DMS79 treated with DMSO at 0.1 percent for 48 hours (cell line): ENCODE measurements around the gene KCNQ2.
"Not testable (repeated sequence)": the region's sequence is repeated elsewhere in the genome, so short reads cannot be mapped to it uniquely, and the experiment has no call there.

Experiments
- DNase-seq: peaks from one replicate; lab custom pipeline; 2025; lab: John Stamatoyannopoulos, UW

KCNQ2 gene

GRCh38 chr20:63490416-63490815, 18.0 kb upstream of the KCNQ2 start:
- DNase-seq: no peak

GRCh38 chr20:63488315-63489251, 16.1 kb upstream of the KCNQ2 start:
- no peak for DNase-seq

DNA sequence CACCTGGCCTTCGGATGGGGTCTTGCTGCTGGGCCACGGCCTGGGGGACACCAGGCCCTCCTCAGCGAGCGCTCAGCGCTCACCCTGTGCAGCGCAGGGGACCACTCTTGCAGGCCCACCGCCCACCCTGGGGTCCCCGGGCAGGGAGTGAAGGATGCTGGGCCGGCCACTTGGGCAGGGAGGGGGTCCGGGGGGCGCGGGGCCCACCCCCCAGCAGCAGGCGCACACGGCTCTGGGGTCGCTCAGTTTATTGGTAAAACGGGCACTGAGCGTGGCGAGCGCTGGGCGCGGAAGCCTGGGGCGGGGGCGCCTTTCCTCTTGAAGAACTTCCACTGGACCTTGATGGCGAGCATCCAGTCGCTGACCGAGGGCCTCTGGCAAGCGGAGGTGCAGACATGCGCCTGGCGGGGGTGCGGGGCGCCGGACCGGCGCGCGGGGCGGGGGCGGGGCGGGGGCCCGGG, 15.4 kb upstream of the KCNQ2 start:
- no peak for DNase-seq

- no peak for DNase-seq
These were observed 14.8 kb upstream of the KCNQ2 start for GRCh38 chr20:63487116-63487764.

GRCh38 chr20:63486300-63486855, 13.9 kb upstream of the KCNQ2 start:
- no peak for DNase-seq

- DNase-seq: no peak
These were observed 12.4 kb upstream of the KCNQ2 start for GRCh38 chr20:63484651-63485403.

DNA sequence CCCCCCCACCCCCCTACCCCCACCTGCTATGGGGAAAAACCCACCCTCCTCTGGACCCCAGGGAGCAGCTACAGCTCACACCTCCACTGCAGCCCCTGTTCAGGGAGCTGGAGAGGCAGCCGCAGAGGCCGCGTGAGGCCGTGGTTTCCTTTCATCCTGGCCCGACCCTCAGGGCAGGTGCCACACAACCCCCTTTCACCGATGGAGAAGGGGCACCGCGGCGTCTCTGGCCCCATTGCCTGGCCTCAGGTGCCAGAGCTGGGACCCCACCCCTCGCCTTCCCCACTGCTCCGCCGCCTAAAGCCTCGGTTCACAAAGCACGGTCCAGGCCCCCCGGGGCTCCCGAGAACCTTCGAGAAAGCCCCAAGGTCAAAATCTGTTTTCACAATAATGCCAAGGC, 11.8 kb upstream of the KCNQ2 start:
- DNase-seq: no peak

GRCh38 chr20:63483834-63484233, 11.4 kb upstream of the KCNQ2 start:
- DNase-seq: peak; percentile 18

GRCh38 chr20:63482021-63482587, 9.6 kb upstream of the KCNQ2 start:
- no peak for DNase-seq

- no peak for DNase-seq
These were observed 9.0 kb upstream of the KCNQ2 start for GRCh38 chr20:63481503-63481902.

GRCh38 chr20:63479695-63480419, 7.4 kb upstream of the KCNQ2 start:
- not testable (repeated sequence) for DNase-seq

GRCh38 chr20:63478346-63479302, 6.2 kb upstream of the KCNQ2 start:
- no peak for DNase-seq

GRCh38 chr20:63477944-63478343, 5.5 kb upstream of the KCNQ2 start:
- no peak for DNase-seq

GRCh38 chr20:63477061-63477616, 4.7 kb upstream of the KCNQ2 start:
- DNase-seq: no peak

GRCh38 chr20:63475209-63475608, 2.8 kb upstream of the KCNQ2 start:
- DNase-seq: no peak

DNA sequence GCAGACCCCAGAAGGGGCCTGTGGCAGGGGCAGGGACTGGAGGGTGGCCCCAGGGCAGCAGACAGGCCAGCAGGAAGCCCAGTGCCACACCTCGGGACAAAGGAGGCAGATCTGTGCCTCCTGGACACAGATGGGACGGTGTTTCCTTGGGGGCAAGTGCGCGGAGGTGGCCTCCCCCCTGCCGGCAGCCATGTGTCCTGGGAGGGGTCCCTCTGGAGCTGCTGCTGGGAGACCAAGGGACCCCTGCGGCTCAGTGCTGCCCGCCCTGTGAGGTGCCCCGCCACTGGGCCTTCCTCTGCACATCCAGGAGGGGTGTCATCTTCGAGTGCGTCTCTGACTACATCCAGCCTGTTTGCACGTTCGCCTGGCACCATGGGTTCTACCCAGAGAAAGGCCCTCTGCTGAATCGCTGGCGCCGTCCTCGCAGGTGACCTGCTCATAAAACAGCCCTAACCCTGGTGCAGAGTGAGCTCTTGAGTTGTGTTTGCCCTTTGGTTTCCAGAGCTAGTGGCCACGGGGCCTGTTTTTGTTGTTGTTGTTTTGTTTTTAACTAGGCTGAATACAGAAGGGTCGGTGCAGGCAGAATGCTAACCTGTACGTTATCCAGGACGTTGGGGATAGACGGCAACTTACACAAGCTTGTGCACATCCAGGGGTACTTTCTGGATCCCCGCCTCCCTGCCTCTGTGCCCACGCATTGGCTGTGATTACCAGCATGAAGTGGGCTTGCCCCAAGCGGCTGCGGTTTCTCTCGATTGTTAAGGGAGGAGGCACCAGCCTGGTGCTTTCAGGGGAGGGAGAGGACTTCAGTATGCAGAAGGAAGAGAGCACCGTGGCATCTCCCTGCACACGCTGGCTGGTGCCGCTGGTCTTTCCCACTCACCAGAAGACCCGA, 1.3 kb upstream of the KCNQ2 start:
- DNase-seq: peak; percentile 82

DNA sequence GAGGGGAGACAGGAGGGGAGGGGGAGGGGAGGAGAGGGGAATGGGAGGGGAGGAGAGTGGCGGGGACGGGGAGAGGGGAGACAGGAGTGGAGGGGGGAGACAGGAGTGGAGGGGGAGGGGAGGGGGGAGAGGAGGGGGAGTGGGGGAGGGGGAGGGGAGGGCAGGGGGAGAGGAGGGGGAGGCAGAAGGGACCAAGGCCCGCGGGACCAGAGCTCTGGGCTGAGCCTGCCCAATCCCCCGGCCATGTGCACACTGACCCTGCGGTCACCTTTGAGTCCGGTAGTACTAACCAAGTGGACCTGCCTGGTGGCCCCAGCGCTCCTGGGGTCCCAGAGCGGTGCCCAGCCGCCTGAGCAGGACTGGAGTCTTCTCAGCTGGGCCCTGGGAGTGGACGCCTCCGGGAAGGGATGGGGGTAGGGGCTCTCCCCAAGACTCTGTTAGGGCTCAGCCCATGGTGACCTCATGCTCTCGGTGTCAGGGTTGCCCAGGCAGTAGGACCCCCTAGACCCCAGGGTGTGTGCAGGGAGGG, 471 bp upstream of the KCNQ2 start:
- no peak for DNase-seq

DNA sequence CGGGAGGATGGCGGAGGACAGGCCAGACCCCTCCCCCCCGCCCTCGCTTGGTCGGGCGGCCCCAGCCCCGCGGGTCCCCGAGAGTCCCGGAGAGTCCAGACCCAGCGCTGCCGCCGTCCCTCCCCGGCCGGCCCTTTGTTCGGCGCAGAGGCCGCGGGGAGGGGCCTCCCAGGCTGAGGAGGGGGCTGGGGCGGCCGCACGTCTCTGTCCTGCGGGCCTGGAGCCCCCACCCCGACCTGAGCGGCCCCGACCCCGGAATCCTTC, 806 bp downstream of the KCNQ2 start:
- DNase-seq: peak; percentile 45
